D341Med (cell line): Measurements from ENCODE around the gene ABHD6.
"Not testable (repeated sequence)": the region's sequence is repeated elsewhere in the genome, so short reads cannot be mapped to it uniquely, and the experiment has no call there.

Experiments used
- DNase-seq: peaks from one replicate; pipeline ENCODE4 v3.0.0; 2012; ENCODE audit warnings: low spot score

Gene ABHD6

GRCh38 chr3:58323529-58324390 lies 86.2 kb downstream of the ABHD6 start:
- no peak for DNase-seq

- DNase-seq: no peak
Measured at GRCh38 chr3:58324391-58325390, 87.1 kb downstream of the ABHD6 start.

- DNase-seq: no peak
Measured at GRCh38 chr3:58325525-58325992, 88.0 kb downstream of the ABHD6 start.

- no peak for DNase-seq
Measured at GRCh38 chr3:58326267-58326900, 88.8 kb downstream of the ABHD6 start.

- DNase-seq: no peak
Measured at GRCh38 chr3:58329150-58329921, 91.7 kb downstream of the ABHD6 start.

GRCh38 chr3:58329922-58330413 lies 92.4 kb downstream of the ABHD6 start:
- no peak for DNase-seq

- DNase-seq: no peak
Measured at GRCh38 chr3:58331593-58332152, 94.1 kb downstream of the ABHD6 start.

GRCh38 chr3:58332575-58333188 lies 95.1 kb downstream of the ABHD6 start, which contains the start of gene PXK:
TSS of gene PXK (plus strand) at chr3:58332892. CDS start at chr3:58332989, 97 bp downstream.
- DNase-seq: peak; percentile 94

- DNase-seq: peak; percentile 63
Measured at GRCh38 chr3:58333206-58334012, 95.8 kb downstream of the ABHD6 start.

GRCh38 chr3:58334013-58334321 lies 96.4 kb downstream of the ABHD6 start:
- no peak for DNase-seq

- DNase-seq: no peak
Measured at GRCh38 chr3:58334506-58334884, 96.9 kb downstream of the ABHD6 start.

- DNase-seq: no peak
Measured at GRCh38 chr3:58335652-58335947, 98.0 kb downstream of the ABHD6 start.

- no peak for DNase-seq
Measured at GRCh38 chr3:58336135-58336882, 98.7 kb downstream of the ABHD6 start.

- DNase-seq: no peak
Measured at GRCh38 chr3:58337190-58337589, 99.6 kb downstream of the ABHD6 start.

- not testable (repeated sequence) for DNase-seq
Measured at GRCh38 chr3:58339146-58339545, 101.6 kb downstream of the ABHD6 start.

GRCh38 chr3:58340594-58341244 lies 103.1 kb downstream of the ABHD6 start:
- no peak for DNase-seq

- no peak for DNase-seq
Measured at GRCh38 chr3:58341376-58341775, 103.8 kb downstream of the ABHD6 start.

- no peak for DNase-seq
Measured at GRCh38 chr3:58342676-58343075, 105.1 kb downstream of the ABHD6 start.
